Measurements from ENCODE around the gene RPIA. TPM values are rescaled to one million over a fixed set of nuclear protein-coding genes. Genes with fewer than 3 reads are reported as not detected.
A peak's percentile ranks its signal among the peaks of the same experiment; 100 is the strongest.

RPIA gene
- total and polyA plus RNA-seq, 4 donors, result 7.3 to 10.3 (median 8.8) TPM

GRCh38 chr2:88673363-88673762 lies 18.1 kb upstream of the RPIA start:
- ATAC-seq (ENCODE audit: low FRiP score) (no peak), DNase-seq (no peak)
- H3K4me1 ChIP-seq (ENCODE audit: control insufficient read depth in 1 of 2, insufficient read depth in 2 of 2, low read length in 2 of 2), result no peaks in the 10 kb centered on the region
- intact Hi-C loops (cut with DNase I), result no loop called here
- no peaks in the 10 kb centered on the region for H3K9me3 ChIP-seq (ENCODE audit: control insufficient read depth, low read length)
- H3K36me3 ChIP-seq (ENCODE audit: control insufficient read depth in 1 of 2, insufficient read depth in 2 of 2, low read length in 1 of 2), result no peaks in the 10 kb centered on the region
- no peak overlapping the region for H3K4me3 ChIP-seq (ENCODE audit: low read length in 2 of 2)
- 57 to 61% methylated on average over 1 of the region's 1 CpG for WGBS, 2 donors
- no peaks in the 10 kb centered on the region for H3K27me3 ChIP-seq (ENCODE audit: control insufficient read depth in 1 of 2, insufficient read depth in 2 of 2, low read length in 1 of 2)
- no peak overlapping the region for H3K27ac ChIP-seq (ENCODE audit: low read depth in 1 of 2, low read length in 2 of 2)

GRCh38 chr2:88680266-88680902 lies 11.1 kb upstream of the RPIA start:
- H3K9me3 ChIP-seq (ENCODE audit: control insufficient read depth, low read length), result no peaks in the 10 kb centered on the region
- intact Hi-C loops (cut with DNase I), result no loop called here
- no peak overlapping the region for H3K27ac ChIP-seq (ENCODE audit: low read depth in 1 of 2, low read length in 2 of 2)
- H3K4me1 ChIP-seq (ENCODE audit: control insufficient read depth in 1 of 2, insufficient read depth in 2 of 2, low read length in 2 of 2), result no peaks in the 10 kb centered on the region
- H3K36me3 ChIP-seq (ENCODE audit: control insufficient read depth in 1 of 2, insufficient read depth in 2 of 2, low read length in 1 of 2), result no peaks in the 10 kb centered on the region
- WGBS, 2 donors, result 81 to 87% methylated on average over 7 of the region's 7 CpGs
- DNase-seq, result no peak
- no peak overlapping the region for H3K4me3 ChIP-seq (ENCODE audit: low read length in 2 of 2)
- no peak for ATAC-seq (ENCODE audit: low FRiP score)
- H3K27me3 ChIP-seq (ENCODE audit: control insufficient read depth in 1 of 2, insufficient read depth in 2 of 2, low read length in 1 of 2), result peaks cover 0 to 1% of the 10 kb centered on the region in 2 donors

- H3K4me3 ChIP-seq (ENCODE audit: low read length in 2 of 2), result no peak overlapping the region
- no peaks in the 10 kb centered on the region for H3K4me1 ChIP-seq (ENCODE audit: control insufficient read depth in 1 of 2, insufficient read depth in 2 of 2, low read length in 2 of 2)
- H3K27ac ChIP-seq (ENCODE audit: low read depth in 1 of 2, low read length in 2 of 2), result no peak overlapping the region
- H3K9me3 ChIP-seq (ENCODE audit: control insufficient read depth, low read length), result no peaks in the 10 kb centered on the region
- intact Hi-C loops (cut with DNase I), result no loop called here
- WGBS, 2 donors, result 64 to 81% methylated on average over 2 of the region's 2 CpGs
- peaks cover 0 to 1% of the 10 kb centered on the region in 2 donors for H3K27me3 ChIP-seq (ENCODE audit: control insufficient read depth in 1 of 2, insufficient read depth in 2 of 2, low read length in 1 of 2)
- no peaks in the 10 kb centered on the region for H3K36me3 ChIP-seq (ENCODE audit: control insufficient read depth in 1 of 2, insufficient read depth in 2 of 2, low read length in 1 of 2)
- DNase-seq (no peak), ATAC-seq (ENCODE audit: low FRiP score) (no peak)
Observed at GRCh38 chr2:88680916-88681315, 10.6 kb upstream of the RPIA start.

- WGBS, 2 donors, result 39 to 41% methylated on average over 2 of the region's 2 CpGs
Observed at GRCh38 chr2:88683160-88684021, 8.1 kb upstream of the RPIA start.

GRCh38 chr2:88684519-88684918 lies 7.0 kb upstream of the RPIA start:
- H3K27me3 ChIP-seq (ENCODE audit: control insufficient read depth in 1 of 2, insufficient read depth in 2 of 2, low read length in 1 of 2), result peaks cover 0 to 1% of the 10 kb centered on the region in 2 donors
- no peak for ATAC-seq (ENCODE audit: low FRiP score)
- H3K27ac ChIP-seq (ENCODE audit: low read depth in 1 of 2, low read length in 2 of 2), result no peak overlapping the region
- no peak overlapping the region for H3K4me3 ChIP-seq (ENCODE audit: low read length in 2 of 2)
- DNase-seq, result no peak
- intact Hi-C loops (cut with DNase I), result no loop called here
- no peaks in the 10 kb centered on the region for H3K9me3 ChIP-seq (ENCODE audit: control insufficient read depth, low read length)
- 58 to 61% methylated on average over 2 of the region's 2 CpGs for WGBS, 2 donors
- H3K4me1 ChIP-seq (ENCODE audit: control insufficient read depth in 1 of 2, insufficient read depth in 2 of 2, low read length in 2 of 2), result no peaks in the 10 kb centered on the region
- H3K36me3 ChIP-seq (ENCODE audit: control insufficient read depth in 1 of 2, insufficient read depth in 2 of 2, low read length in 1 of 2), result no peaks in the 10 kb centered on the region

More at GRCh38 chr2:88683160-88684021, 8.1 kb upstream of the RPIA start:
- ATAC-seq (ENCODE audit: low FRiP score), result no peak
- DNase-seq, result no peak
- Histone ChIP-seq H3K27me3 (ENCODE audit: control insufficient read depth in 1 of 2, insufficient read depth in 2 of 2, low read length in 1 of 2) (peaks cover 0 to 1% of the 10 kb centered on the region in 2 donors), H3K4me1 (ENCODE audit: control insufficient read depth in 1 of 2, insufficient read depth in 2 of 2, low read length in 2 of 2) (no peaks in the 10 kb centered on the region), H3K9me3 (ENCODE audit: control insufficient read depth, low read length) (no peaks in the 10 kb centered on the region), H3K36me3 (ENCODE audit: control insufficient read depth in 1 of 2, insufficient read depth in 2 of 2, low read length in 1 of 2) (no peaks in the 10 kb centered on the region), H3K4me3 (ENCODE audit: low read length in 2 of 2) (no peak overlapping the region), H3K27ac (ENCODE audit: low read depth in 1 of 2, low read length in 2 of 2) (no peak overlapping the region)
- intact Hi-C loops (cut with DNase I), result no loop called here

- DNase-seq (no peak), ATAC-seq (ENCODE audit: low FRiP score) (no peak)
- Histone ChIP-seq H3K9me3 (ENCODE audit: control insufficient read depth, low read length) (no peaks in the 10 kb centered on the region), H3K4me1 (ENCODE audit: control insufficient read depth in 1 of 2, insufficient read depth in 2 of 2, low read length in 2 of 2) (no peaks in the 10 kb centered on the region), H3K36me3 (ENCODE audit: control insufficient read depth in 1 of 2, insufficient read depth in 2 of 2, low read length in 1 of 2) (no peaks in the 10 kb centered on the region), H3K27me3 (ENCODE audit: control insufficient read depth in 1 of 2, insufficient read depth in 2 of 2, low read length in 1 of 2) (no peaks in the 10 kb centered on the region), H3K4me3 (ENCODE audit: low read length in 2 of 2) (no peak overlapping the region), H3K27ac (ENCODE audit: low read depth in 1 of 2, low read length in 2 of 2) (no peak overlapping the region)
- intact Hi-C loops (cut with DNase I), result no loop called here
- 88 to 89% methylated on average over 4 of the region's 4 CpGs for WGBS, 2 donors
Observed at GRCh38 chr2:88686320-88686719, 5.2 kb upstream of the RPIA start.

- intact Hi-C loops (cut with DNase I), result no loop called here
- no peak overlapping the region for H3K27ac ChIP-seq (ENCODE audit: low read depth in 1 of 2, low read length in 2 of 2)
- no peaks in the 10 kb centered on the region for H3K4me1 ChIP-seq (ENCODE audit: control insufficient read depth in 1 of 2, insufficient read depth in 2 of 2, low read length in 2 of 2)
- DNase-seq, result no peak
- H3K9me3 ChIP-seq (ENCODE audit: control insufficient read depth, low read length), result no peaks in the 10 kb centered on the region
- ATAC-seq (ENCODE audit: low FRiP score), result no peak
- no peaks in the 10 kb centered on the region for H3K27me3 ChIP-seq (ENCODE audit: control insufficient read depth in 1 of 2, insufficient read depth in 2 of 2, low read length in 1 of 2)
- H3K36me3 ChIP-seq (ENCODE audit: control insufficient read depth in 1 of 2, insufficient read depth in 2 of 2, low read length in 1 of 2), result no peaks in the 10 kb centered on the region
- no peak overlapping the region for H3K4me3 ChIP-seq (ENCODE audit: low read length in 2 of 2)
Observed at GRCh38 chr2:88687384-88687783, 4.1 kb upstream of the RPIA start.

- H3K27me3 ChIP-seq (ENCODE audit: control insufficient read depth in 1 of 2, insufficient read depth in 2 of 2, low read length in 1 of 2), result no peaks in the 10 kb centered on the region
- 39% methylated on average over 20 of the region's 20 CpGs for WGBS, 2 donors
- H3K27ac ChIP-seq (ENCODE audit: low read depth in 1 of 2, low read length in 2 of 2), result peak overlapping the region in 1 of 2 donors; percentile 88
- H3K36me3 ChIP-seq (ENCODE audit: control insufficient read depth in 1 of 2, insufficient read depth in 2 of 2, low read length in 1 of 2), result no peaks in the 10 kb centered on the region
- DNase-seq, result peak in 1 of 2 donors; percentile 49
- H3K4me3 ChIP-seq (ENCODE audit: low read length in 2 of 2), result peak overlapping the region; percentile 64 to 75
- intact Hi-C loops (cut with DNase I), result loop anchor here in 1 of 2 donors (1.0 kb wide), 1 partner anchor 63 kb away; the partner anchor contains the start of gene EIF2AK3
- ATAC-seq (ENCODE audit: low FRiP score), result no peak
- no peaks in the 10 kb centered on the region for H3K9me3 ChIP-seq (ENCODE audit: control insufficient read depth, low read length)
- no peaks in the 10 kb centered on the region for H3K4me1 ChIP-seq (ENCODE audit: control insufficient read depth in 1 of 2, insufficient read depth in 2 of 2, low read length in 2 of 2)
Observed at GRCh38 chr2:88690591-88691338, 708 bp upstream of the RPIA start.
